SK-N-SH (cell line): ENCODE results near the gene PCGF2. TPM values are rescaled to one million over a fixed set of nuclear protein-coding genes. Genes with fewer than 3 reads are reported as not detected.

ENCODE experiments used
- CTCF ChIA-PET: fragments of 300-600, 350-600 bp; formaldehyde crosslinking; extraction: SDS; loops from one replicate; lab custom pipeline; 2021; lab: Yijun Ruan, JAX
- POLR2A ChIA-PET: fragments of 350-600 bp; sonication (Branson Sonifier 250); formaldehyde crosslinking; extraction: SDS; loops from one replicate; lab custom pipeline; 2020; ENCODE audit warnings: antibody characterized with exemption, inconsistent platforms; lab: Yijun Ruan, JAX
- DNase-seq: peaks from one replicate; pipeline ENCODE4 v3.0.0; 2012
- H2AFZ ChIP-seq: fragments of 200-600 bp; sonication (generic); 2 replicates; pipeline ENCODE4 v1.8.1; 2016; ENCODE audit warnings: antibody characterized with exemption, mild to moderate bottlenecking, low read depth
- H3F3A ChIP-seq: fragments of 200-600 bp; sonication (generic); replicated peaks from 2 replicates; pipeline ENCODE3; 2016; ENCODE audit warnings: antibody characterized with exemption, mild to moderate bottlenecking; ENCODE audit not compliant: insufficient read depth
- H3K27ac ChIP-seq, 2 experiments: fragments of 200-500 bp in 1 of 2; fragments of 200-600 bp in 1 of 2; sonication (Bioruptor generic) in 1 of 2; sonication (generic), shearing (Covaris generic) in 1 of 2; 2 replicates each; pipeline versions ENCODE4 v1.5.1 to v1.6.1; 2014 to 2016; ENCODE audit warnings: low read depth in 2 of 2, inconsistent platforms in 1 of 2, low read length in 1 of 2, mild to moderate bottlenecking in 1 of 2, mixed read lengths in 1 of 2
- H3K27me3 ChIP-seq: fragments of 200-600 bp; sonication (generic), shearing (Covaris generic); 2 replicates; pipeline ENCODE4 v1.6.1; 2016; ENCODE audit warnings: mixed run types; ENCODE audit not compliant: insufficient read depth
- H3K36me3 ChIP-seq, 2 experiments: fragments of 200-500 bp in 1 of 2; fragments of 200-600 bp in 1 of 2; sonication (Bioruptor generic) in 1 of 2; sonication (generic) in 1 of 2; replicated peaks in 1 of 2; 2 replicates each; pipeline versions ENCODE3 to v1.5.1; 2014 to 2016; ENCODE audit warnings: low read length in 1 of 2, mild to moderate bottlenecking in 1 of 2; ENCODE audit not compliant: insufficient read depth in 2 of 2, control insufficient read depth in 1 of 2
- H3K4me1 ChIP-seq, 2 experiments: fragments of 200-500 bp in 1 of 2; fragments of 200-600 bp in 1 of 2; sonication (Bioruptor generic) in 1 of 2; sonication (generic), shearing (Covaris generic) in 1 of 2; 2 replicates each; pipeline versions ENCODE4 v1.5.1 to v1.6.1; 2014 to 2016; ENCODE audit warnings: low read depth in 1 of 2, low read length in 1 of 2, mixed run types in 1 of 2; ENCODE audit not compliant: insufficient read depth in 2 of 2, control insufficient read depth in 1 of 2
- H3K4me2 ChIP-seq: fragments of 200-600 bp; sonication (generic), shearing (Covaris generic); 2 replicates; pipeline ENCODE4 v1.6.1; 2017; ENCODE audit warnings: mixed run types
- H3K4me3 ChIP-seq, 2 experiments: fragments of 200-500 bp in 1 of 2; fragments of 200-600 bp in 1 of 2; sonication (Bioruptor generic) in 1 of 2; sonication (generic), shearing (Covaris generic) in 1 of 2; 2 replicates each; pipeline versions ENCODE4 v1.5.1 to v1.8.1; 2014 to 2016; ENCODE audit warnings: low read depth in 2 of 2, inconsistent platforms in 1 of 2, low read length in 1 of 2, mild to moderate bottlenecking in 1 of 2, mixed read lengths in 1 of 2, moderate library complexity in 1 of 2
- H3K79me2 ChIP-seq: fragments of 200-600 bp; sonication (generic); 2 replicates; pipeline ENCODE4 v1.8.1; 2017; ENCODE audit warnings: mild to moderate bottlenecking; ENCODE audit not compliant: insufficient read depth
- H3K9ac ChIP-seq: fragments of 200-600 bp; sonication (generic); 2 replicates; pipeline ENCODE4 v1.6.1; 2017; ENCODE audit warnings: mixed run types
- H3K9me2 ChIP-seq: fragments of 200-600 bp; sonication (generic); 2 replicates; pipeline ENCODE4 v1.6.1; 2017; ENCODE audit warnings: mixed run types
- H3K9me3 ChIP-seq: fragments of 200-600 bp; sonication (generic); 2 replicates; pipeline ENCODE4 v1.6.1; 2017; ENCODE audit warnings: mixed run types, mild to moderate bottlenecking, moderate library complexity
- H4K20me1 ChIP-seq: fragments of 200-600 bp; sonication (generic); 2 replicates; pipeline ENCODE4 v1.6.1; 2017; ENCODE audit warnings: mild to moderate bottlenecking, mixed run types; ENCODE audit not compliant: insufficient read depth
- FOXM1 ChIP-seq: IDR thresholded peaks from 2 replicates; pipeline ENCODE4 v1.4.0; 2012; ENCODE audit warnings: low read depth, mild to moderate bottlenecking
- GABPA ChIP-seq: IDR thresholded peaks from 2 replicates; pipeline ENCODE4 v1.4.0; 2012; ENCODE audit warnings: low read depth, mild to moderate bottlenecking
- MEF2A ChIP-seq: IDR thresholded peaks from 2 replicates; pipeline ENCODE4 v1.4.0; 2012; ENCODE audit warnings: low read depth, borderline replicate concordance
- NFIC ChIP-seq: IDR thresholded peaks from 2 replicates; pipeline ENCODE4 v1.4.0; 2012; ENCODE audit warnings: borderline replicate concordance
- NRF1 ChIP-seq: IDR thresholded peaks from 2 replicates; pipeline ENCODE4 v1.6.1; 2012; ENCODE audit warnings: low read depth, mild to moderate bottlenecking, low read length
- POLR2AphosphoS5 ChIP-seq: IDR thresholded peaks from 2 replicates; pipeline ENCODE4 v1.6.1; 2012; ENCODE audit warnings: low read depth, low read length
- RCOR1 ChIP-seq: fragments of 150-350 bp; IDR thresholded peaks from 2 replicates; pipeline ENCODE4 v1.6.1; 2017; ENCODE audit warnings: antibody characterized with exemption, low read length
- SIN3A ChIP-seq: IDR thresholded peaks from 2 replicates; pipeline ENCODE4 v1.6.1; 2012; ENCODE audit warnings: low read depth, mild to moderate bottlenecking, low read length, moderate library complexity, borderline replicate concordance
- TEAD4 ChIP-seq: IDR thresholded peaks from 2 replicates; pipeline ENCODE4 v1.4.0; 2012; ENCODE audit warnings: mild to moderate bottlenecking, borderline replicate concordance; ENCODE audit not compliant: insufficient read depth
- WGBS: methylation state at CpG from one replicate; pipeline ENCODE4 v1.1.6; 2017; ENCODE audit warnings: low lambda C conversion rate; 5-methylcytosine and 5-hydroxymethylcytosine counted together
- polyA plus RNA-seq, 3 experiments: library from polyadenylated mRNA; depleted of rRNA; stranded (reverse); fragments of >200 nt; gene quantifications; 2 replicates each; pipeline ENCODE4 v1.2.3, GENCODE V29; 2012
- TF ChIP-seq, protein P1 (sequence below): fragments of 150-350 bp; IDR thresholded peaks from 2 replicates; pipeline ENCODE4 v1.6.1; 2017; ENCODE audit warnings: antibody characterized with exemption, low read length, low read depth, borderline replicate concordance
- TF ChIP-seq, protein P2 (sequence below): fragments of 150-350 bp; IDR thresholded peaks from 2 replicates; pipeline ENCODE4 v1.6.1; 2016; ENCODE audit warnings: mild to moderate bottlenecking, low read depth, low read length
- TF ChIP-seq, protein P3 (sequence below): IDR thresholded peaks from 2 replicates; pipeline ENCODE4 v1.4.0; 2012; ENCODE audit warnings: low read depth, borderline replicate concordance

The PCGF2 gene
- polyA plus RNA-seq, 1 of the 3 experiments (the other 2 are of a cell fraction): 39.8 TPM

DNA sequence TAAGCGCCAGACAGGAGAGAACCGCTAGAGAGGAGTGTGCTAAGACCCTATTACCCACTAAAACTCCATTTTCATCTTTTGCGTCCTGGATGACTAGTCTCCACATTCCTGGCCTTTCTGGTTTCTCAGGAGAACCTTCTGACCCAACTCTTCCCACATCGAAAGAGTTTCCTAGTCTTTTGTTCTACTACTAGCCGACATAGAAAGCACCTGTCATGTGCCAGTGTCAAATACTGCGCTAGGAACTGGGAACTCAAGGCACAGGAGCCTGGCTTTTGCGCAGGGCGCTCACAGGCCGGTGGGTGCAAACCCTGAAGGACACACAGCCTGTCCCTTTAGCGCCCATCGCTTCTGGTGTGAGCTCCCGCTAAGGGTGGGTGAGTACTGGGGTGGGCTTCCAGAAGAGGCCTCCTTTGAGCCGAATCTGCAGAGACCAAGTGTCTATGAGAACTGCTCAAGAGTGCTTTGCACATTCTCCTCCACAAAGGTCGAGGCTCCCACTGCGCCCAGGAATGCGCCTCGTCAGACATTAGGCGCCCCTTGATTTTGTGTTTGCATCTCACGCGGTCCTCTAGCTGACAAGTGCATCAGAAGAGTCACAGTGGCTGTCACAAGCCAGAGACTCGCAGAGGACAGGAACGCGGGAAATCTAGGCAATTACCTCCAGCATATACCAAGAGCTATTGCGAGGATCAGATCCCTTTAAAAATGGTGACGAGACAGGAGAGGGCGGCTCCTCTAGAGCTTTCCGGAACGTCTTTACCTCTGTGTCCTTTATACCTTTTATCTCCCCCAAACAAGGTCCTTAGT is 2.4 kb upstream of the PCGF2 start:
- peaks cover 3% of the 10 kb centered on the region for H3F3A ChIP-seq
- H3K9me2 ChIP-seq: no peaks in the 10 kb centered on the region
- TF ChIP-seq, protein P1, sequence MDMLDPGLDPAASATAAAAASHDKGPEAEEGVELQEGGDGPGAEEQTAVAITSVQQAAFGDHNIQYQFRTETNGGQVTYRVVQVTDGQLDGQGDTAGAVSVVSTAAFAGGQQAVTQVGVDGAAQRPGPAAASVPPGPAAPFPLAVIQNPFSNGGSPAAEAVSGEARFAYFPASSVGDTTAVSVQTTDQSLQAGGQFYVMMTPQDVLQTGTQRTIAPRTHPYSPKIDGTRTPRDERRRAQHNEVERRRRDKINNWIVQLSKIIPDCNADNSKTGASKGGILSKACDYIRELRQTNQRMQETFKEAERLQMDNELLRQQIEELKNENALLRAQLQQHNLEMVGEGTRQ: no peak
- TF ChIP-seq, protein P2, sequence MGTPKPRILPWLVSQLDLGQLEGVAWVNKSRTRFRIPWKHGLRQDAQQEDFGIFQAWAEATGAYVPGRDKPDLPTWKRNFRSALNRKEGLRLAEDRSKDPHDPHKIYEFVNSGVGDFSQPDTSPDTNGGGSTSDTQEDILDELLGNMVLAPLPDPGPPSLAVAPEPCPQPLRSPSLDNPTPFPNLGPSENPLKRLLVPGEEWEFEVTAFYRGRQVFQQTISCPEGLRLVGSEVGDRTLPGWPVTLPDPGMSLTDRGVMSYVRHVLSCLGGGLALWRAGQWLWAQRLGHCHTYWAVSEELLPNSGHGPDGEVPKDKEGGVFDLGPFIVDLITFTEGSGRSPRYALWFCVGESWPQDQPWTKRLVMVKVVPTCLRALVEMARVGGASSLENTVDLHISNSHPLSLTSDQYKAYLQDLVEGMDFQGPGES: no peak
- TF ChIP-seq SIN3A (peak; percentile 28; the same call in 1 of the 2 replicates), NFIC (no peak)
- H3K27me3 ChIP-seq: no peaks in the 10 kb centered on the region
- H4K20me1 ChIP-seq: peaks cover 16% of the 10 kb centered on the region
- CTCF ChIA-PET: interaction anchor here (1.5 to 3.7 kb wide), 2 partner anchors 16 to 74 kb away, joined by 4 to 30 read pairs; no protein-coding TSS in a partner anchor
- H3K4me2 ChIP-seq: peak overlapping the region; percentile 100
- H3K27ac ChIP-seq: peak overlapping the region; percentile 74 to 98; a peak in 3 of 4 replicates
- peaks cover 4 to 5% of the 10 kb centered on the region in 2 experiments for H3K36me3 ChIP-seq
- peaks cover 65% of the 10 kb centered on the region for H3K79me2 ChIP-seq
- H3K4me1 ChIP-seq: peaks cover under 1 to 31% of the 10 kb centered on the region in 2 experiments; a peak in 1 of 4 replicates
- no peaks in the 10 kb centered on the region for H3K9me3 ChIP-seq
- peak overlapping the region; percentile 91 to 93 for H3K4me3 ChIP-seq
- no peak for DNase-seq
- peak overlapping the region; percentile 72; the same call in 1 of the 2 replicates for H3K9ac ChIP-seq
- POLR2A ChIA-PET: interaction anchor here (0.6 to 2.7 kb wide), 3 partner anchors 8 to 102 kb away, joined by 3 to 12 read pairs (median 4); partner anchors contain the start of gene RPL23
- WGBS: 32% methylated on average over 28 of the region's 28 CpGs
- peak overlapping the region; percentile 61 for H2AFZ ChIP-seq

DNA sequence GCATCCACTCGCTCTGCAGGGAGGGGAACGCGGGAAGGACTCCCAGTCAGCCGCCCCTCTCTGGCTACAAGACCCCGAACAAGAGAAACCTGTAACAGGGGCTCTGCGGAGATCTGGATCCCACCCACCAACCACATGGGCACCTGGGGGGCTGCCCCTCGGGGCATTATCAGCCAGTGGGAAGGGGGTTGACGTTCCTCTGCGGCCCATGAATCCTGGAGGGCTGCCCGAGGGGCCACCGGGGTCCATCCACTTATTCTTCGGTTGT is 1.8 kb upstream of the PCGF2 start:
- POLR2A ChIA-PET: interaction anchor here (0.6 to 1.9 kb wide), 2 partner anchors 25 to 45 kb away, joined by 4 to 6 read pairs; partner anchors contain the start of gene MLLT6
- Histone ChIP-seq H3K27me3 (no peaks in the 10 kb centered on the region), H3K4me3 (peak overlapping the region; percentile 91 to 93), H3K9me2 (no peaks in the 10 kb centered on the region), H3K27ac (peak overlapping the region; percentile 63 to 98), H2AFZ (peak overlapping the region; percentile 61), H3K9me3 (no peaks in the 10 kb centered on the region), H3K36me3 (peaks cover 4 to 5% of the 10 kb centered on the region in 2 experiments), H3K4me2 (peak overlapping the region; percentile 100), H3K9ac (peak overlapping the region; percentile 72; the same call in 1 of the 2 replicates), H3K79me2 (peaks cover 67% of the 10 kb centered on the region), H4K20me1 (peaks cover 21% of the 10 kb centered on the region), H3F3A (peaks cover 3% of the 10 kb centered on the region), H3K4me1 (peaks cover 5 to 35% of the 10 kb centered on the region in 2 experiments; a peak in 1 of 4 replicates)
- DNase-seq: no peak
- TF ChIP-seq POLR2AphosphoS5 (no peak; the same call in 1 of the 2 replicates), RCOR1 (no peak), MEF2A (no peak), FOXM1 (no peak), TEAD4 (no peak), NRF1 (no peak), GABPA (no peak), NFIC (no peak)
- TF ChIP-seq, protein P3, sequence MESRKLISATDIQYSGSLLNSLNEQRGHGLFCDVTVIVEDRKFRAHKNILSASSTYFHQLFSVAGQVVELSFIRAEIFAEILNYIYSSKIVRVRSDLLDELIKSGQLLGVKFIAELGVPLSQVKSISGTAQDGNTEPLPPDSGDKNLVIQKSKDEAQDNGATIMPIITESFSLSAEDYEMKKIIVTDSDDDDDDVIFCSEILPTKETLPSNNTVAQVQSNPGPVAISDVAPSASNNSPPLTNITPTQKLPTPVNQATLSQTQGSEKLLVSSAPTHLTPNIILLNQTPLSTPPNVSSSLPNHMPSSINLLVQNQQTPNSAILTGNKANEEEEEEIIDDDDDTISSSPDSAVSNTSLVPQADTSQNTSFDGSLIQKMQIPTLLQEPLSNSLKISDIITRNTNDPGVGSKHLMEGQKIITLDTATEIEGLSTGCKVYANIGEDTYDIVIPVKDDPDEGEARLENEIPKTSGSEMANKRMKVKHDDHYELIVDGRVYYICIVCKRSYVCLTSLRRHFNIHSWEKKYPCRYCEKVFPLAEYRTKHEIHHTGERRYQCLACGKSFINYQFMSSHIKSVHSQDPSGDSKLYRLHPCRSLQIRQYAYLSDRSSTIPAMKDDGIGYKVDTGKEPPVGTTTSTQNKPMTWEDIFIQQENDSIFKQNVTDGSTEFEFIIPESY: no peak
- 4% methylated on average over 11 of the region's 12 CpGs for WGBS
- CTCF ChIA-PET: interaction anchor here (0.8 to 1.8 kb wide), 3 partner anchors 15 to 73 kb away, joined by 4 to 11 read pairs (median 4); no protein-coding TSS in a partner anchor
